SH-SY5Y (cell line): ENCODE data around the gene SAFB.

Source experiments
- GATA2 ChIP-seq: IDR thresholded peaks from 2 replicates; pipeline ENCODE4 v1.6.1; 2011; ENCODE audit warnings: mild to moderate bottlenecking, low read depth, low read length
- GATA3 ChIP-seq: IDR thresholded peaks from 2 replicates; pipeline ENCODE4 v1.6.1; 2011; ENCODE audit warnings: low read depth, mild to moderate bottlenecking, low read length, moderate library complexity

The SAFB gene

GRCh38 chr19:5717215-5717935 lies 94.5 kb downstream of the SAFB start:
- TF ChIP-seq GATA2 (no peak), GATA3 (no peak)
